Endothelial cell of umbilical vein (primary cell): Measurements from ENCODE around the gene UNC5A. TPM values are rescaled to one million over a fixed set of nuclear protein-coding genes. Genes with fewer than 3 reads are reported as not detected.

ENCODE experiments used
- BruUV-seq: library from RNA; stranded (reverse); fragments of 400-500 nt; replicated peaks from 2 replicates; lab custom pipeline; 2021; lab: Mats Ljungman, UMichigan
- CTCF ChIA-PET: fragments of 300-600, 350-600 bp; sonication (Branson Sonifier 250); formaldehyde crosslinking; loops from one replicate; lab custom pipeline; 2021; ENCODE audit warnings: antibody characterized with exemption, inconsistent platforms; lab: Charles Lee
- POLR2A ChIA-PET: fragments of 300-600, 350-600 bp; sonication (Branson Sonifier 250); formaldehyde crosslinking; loops from one replicate; lab custom pipeline; 2021; ENCODE audit warnings: antibody characterized with exemption, inconsistent platforms; lab: Charles Lee
- DNase-seq: peaks from one replicate; pipeline ENCODE4 v3.0.0-alpha.2; 2011; ENCODE audit warnings: low read depth, low spot score
- FAIRE-seq: peaks from 2 replicates; lab custom pipeline; 2011; peaks lifted over from hg19 to GRCh38; lab: Jason Lieb, UNC
- H2AFZ ChIP-seq: 2 replicates; pipeline ENCODE4 v1.6.0; 2012; ENCODE audit warnings: low read depth, low read length, control low read depth, inconsistent platforms
- H3K27ac ChIP-seq: 2 replicates; pipeline ENCODE4 v1.5.1; 2011; ENCODE audit warnings: low read depth, mild to moderate bottlenecking, control low read depth, low read length, moderate library complexity; ENCODE audit not compliant: insufficient read depth
- H3K27me3 ChIP-seq, 2 experiments: 2 replicates each; pipeline versions ENCODE4 v1.6.0 to v1.6.1; 2011; ENCODE audit warnings: low read length in 2 of 2, mixed read lengths in 1 of 2; ENCODE audit not compliant: control insufficient read depth in 2 of 2, insufficient read depth in 2 of 2
- H3K36me3 ChIP-seq, 2 experiments: 2 replicates in 1 of 2; 3 replicates in 1 of 2; pipeline ENCODE4 v1.5.1; 2011; ENCODE audit warnings: low read length in 2 of 2, mild to moderate bottlenecking in 1 of 2, moderate library complexity in 1 of 2; ENCODE audit not compliant: control insufficient read depth in 2 of 2, insufficient read depth in 2 of 2; ENCODE audit errors: extremely low read depth in 1 of 2
- H3K4me1 ChIP-seq: 3 replicates; pipeline ENCODE4 v1.5.1; 2011; ENCODE audit warnings: mild to moderate bottlenecking, low read length; ENCODE audit not compliant: control insufficient read depth, insufficient read depth; ENCODE audit errors: extremely low read depth
- H3K4me2 ChIP-seq: 2 replicates; pipeline ENCODE4 v1.6.1; 2011; ENCODE audit warnings: low read length, control low read depth, mixed read lengths; ENCODE audit not compliant: insufficient read depth
- H3K4me3 ChIP-seq, 3 experiments: fragments of 200-600 bp in 1 of 3; sonication (generic), shearing (Covaris generic) in 1 of 3; replicated peaks in 1 of 3; 2 replicates each; pipeline ENCODE4 v1.5.1; 2011 to 2016; ENCODE audit warnings: control low read depth in 3 of 3, low read length in 3 of 3, mild to moderate bottlenecking in 2 of 3, inconsistent platforms in 1 of 3, low read depth in 1 of 3, moderate library complexity in 1 of 3; ENCODE audit not compliant: insufficient read depth in 1 of 3
- H3K79me2 ChIP-seq: 2 replicates; pipeline ENCODE4 v1.6.0; 2012; ENCODE audit warnings: low read length, inconsistent platforms; ENCODE audit not compliant: control insufficient read depth, insufficient read depth
- H3K9ac ChIP-seq: replicated peaks from 2 replicates; pipeline ENCODE3; 2011; ENCODE audit warnings: low read length, control low read depth; ENCODE audit not compliant: insufficient read depth; ENCODE audit errors: extremely low read depth
- H3K9me1 ChIP-seq: replicated peaks from 3 replicates; pipeline ENCODE4 v1.6.0; 2011; ENCODE audit warnings: mild to moderate bottlenecking, low read length; ENCODE audit not compliant: control insufficient read depth, insufficient read depth; ENCODE audit errors: extremely low read depth
- H3K9me3 ChIP-seq: replicated peaks from 2 replicates; pipeline ENCODE4 v1.5.1; 2012; ENCODE audit warnings: low read length, inconsistent platforms; ENCODE audit not compliant: control insufficient read depth, insufficient read depth
- H4K20me1 ChIP-seq: replicated peaks from 2 replicates; pipeline ENCODE3; 2011; ENCODE audit warnings: mild to moderate bottlenecking, low read length; ENCODE audit not compliant: control insufficient read depth, insufficient read depth; ENCODE audit errors: extremely low read depth
- EZH2 ChIP-seq: IDR thresholded peaks from 2 replicates; pipeline ENCODE4 v1.6.1; 2012; ENCODE audit warnings: borderline replicate concordance, low read depth, mild to moderate bottlenecking, moderate library complexity, low read length, inconsistent platforms; ENCODE audit not compliant: severe bottlenecking
- FOS ChIP-seq: IDR thresholded peaks from 2 replicates; pipeline ENCODE4 v1.6.1; 2011; ENCODE audit warnings: mild to moderate bottlenecking, low read length, moderate library complexity, borderline replicate concordance; ENCODE audit not compliant: insufficient read depth
- GATA2 ChIP-seq: IDR thresholded peaks from 2 replicates; pipeline ENCODE4 v1.7.0; 2011; ENCODE audit warnings: low read depth, mild to moderate bottlenecking, moderate library complexity, mixed read lengths, low read length; ENCODE audit not compliant: insufficient read length, insufficient read depth
- JUN ChIP-seq: IDR thresholded peaks from 2 replicates; pipeline ENCODE4 v1.6.1; 2011; ENCODE audit warnings: borderline replicate concordance, low read depth; ENCODE audit not compliant: insufficient read length, insufficient read depth
- MAX ChIP-seq: IDR thresholded peaks from 2 replicates; pipeline ENCODE4 v1.6.1; 2011; ENCODE audit not compliant: insufficient read depth, insufficient read length
- MYC ChIP-seq: IDR thresholded peaks from one replicate; pipeline ENCODE4 v1.6.1; 2011; ENCODE audit warnings: mild to moderate bottlenecking, low read depth, low read length
- POLR2A ChIP-seq: IDR thresholded peaks from 2 replicates; pipeline ENCODE4 v1.6.1; 2012; ENCODE audit warnings: low read depth, mild to moderate bottlenecking, control low read depth, low read length
- POLR2AphosphoS5 ChIP-seq: IDR thresholded peaks from 2 replicates; pipeline ENCODE4 v1.6.1; 2012; ENCODE audit warnings: low read depth, mild to moderate bottlenecking, control low read depth, low read length, moderate library complexity; ENCODE audit not compliant: insufficient read depth
- dilution Hi-C: fragments of 300-500 bp; cut with MboI; formaldehyde crosslinking; loops from one replicate; pipeline ENCODE4 v1.15.0; 2019; ENCODE audit warnings: low sequenced_read_pairs; ENCODE audit not compliant: extremely low pct_ligation_motif_present
- intact Hi-C: fragments of 100-400 bp; cut with micrococcal nuclease; formaldehyde crosslinking; loops from one replicate; pipeline ENCODE4 v1.10.0; 2022
- polyA plus RNA-seq, 4 experiments: library from polyadenylated mRNA; depleted of rRNA in 3 of 4; stranded (reverse) in 3 of 4; unstranded in 1 of 4; fragments of >200 nt; gene quantifications; 2 replicates each; pipeline versions ENCODE4 v1.2.1 to v1.2.3, GENCODE V29; 2011 to 2012; ENCODE audit warnings: missing spikeins in 1 of 4
- total RNA-seq: library from RNA; stranded (reverse); gene quantifications from 2 replicates; pipeline ENCODE4 v1.2.3, GENCODE V29; 2021

The UNC5A gene
- total and polyA plus RNA-seq, 2 donors (not counting 3 experiments of a cell fraction or from before 2014, with no cell fraction given), result 0.08 to 0.22 TPM

GRCh38 chr5:176824604-176825003, 14.2 kb downstream of the UNC5A start:
- dilution Hi-C loops (no loop called here), intact Hi-C loops (no loop called here)
- no peaks in the 10 kb centered on the region for H3K9me1 ChIP-seq
- ChIA-PET POLR2A (no interaction called here), CTCF (interaction anchor here (1.2 kb wide), 1 partner anchor 164 kb away, joined by 3 read pairs; no protein-coding TSS in a partner anchor)
- DNase-seq (no peak), FAIRE-seq (no peak)
- H3K4me1 ChIP-seq, result no peaks in the 10 kb centered on the region
- H3K4me2 ChIP-seq, result no peak overlapping the region
- BruUV-seq, result no TSS peak
- no peak overlapping the region for H3K4me3 ChIP-seq
- no peak overlapping the region for H3K27ac ChIP-seq
- no peaks in the 10 kb centered on the region for H3K9me3 ChIP-seq
- no peak overlapping the region for H3K9ac ChIP-seq
- no peaks in the 10 kb centered on the region for H4K20me1 ChIP-seq
- H3K27me3 ChIP-seq, result peaks cover 0 to under 1% of the 10 kb centered on the region in 2 experiments
- H3K79me2 ChIP-seq, result no peaks in the 10 kb centered on the region
- H2AFZ ChIP-seq, result no peak overlapping the region
- no peaks in the 10 kb centered on the region for H3K36me3 ChIP-seq
- no peak for TF ChIP-seq MAX
- no peak for TF ChIP-seq POLR2A
- no peak for TF ChIP-seq FOS
- TF ChIP-seq EZH2, result no peak

GRCh38 chr5:176825234-176825633, 14.9 kb downstream of the UNC5A start:
- no TSS peak for BruUV-seq
- no peak overlapping the region for H3K27ac ChIP-seq

More at GRCh38 chr5:176825234-176825633, 14.9 kb downstream of the UNC5A start:
- ChIA-PET POLR2A (no interaction called here), CTCF (no interaction called here)
- Histone ChIP-seq H3K36me3 (no peaks in the 10 kb centered on the region), H2AFZ (no peak overlapping the region), H3K4me1 (no peaks in the 10 kb centered on the region), H3K9me3 (no peaks in the 10 kb centered on the region), H3K9ac (no peak overlapping the region), H3K27me3 (no peaks in the 10 kb centered on the region), H3K4me2 (no peak overlapping the region), H3K4me3 (no peak overlapping the region), H3K79me2 (no peaks in the 10 kb centered on the region), H4K20me1 (no peaks in the 10 kb centered on the region), H3K9me1 (no peaks in the 10 kb centered on the region)
- intact Hi-C loops (no loop called here), dilution Hi-C loops (no loop called here)
- DNase-seq (no peak), FAIRE-seq (no peak)
- TF ChIP-seq EZH2, result no peak
- no peak for TF ChIP-seq JUN
- TF ChIP-seq POLR2A, result no peak
- no peak for TF ChIP-seq FOS
- TF ChIP-seq MYC, result no peak
- no peak for TF ChIP-seq GATA2
- no peak for TF ChIP-seq POLR2AphosphoS5
